Activated B cell treated with CpG ODN at 0.5 μM for 24 hours (primary cell): ENCODE data around the gene LDLRAD4. TPM values are rescaled to one million over a fixed set of nuclear protein-coding genes. Genes with fewer than 3 reads are reported as not detected.
A peak's percentile ranks its signal among the peaks of the same experiment; 100 is the strongest.

Experiments
- ATAC-seq: fragments of 200-7000 bp; cut with Tn5 transposase; one replicate; pipeline ENCODE4 v1.10.0; 2021; ENCODE audit warnings: low read depth, mild to moderate bottlenecking, moderate library complexity
- CTCF ChIA-PET: fragments of 350-600 bp; sonication (Branson Sonifier 250); formaldehyde crosslinking; loops from one replicate; lab custom pipeline; 2021; ENCODE audit warnings: antibody characterized with exemption; lab: Charles Lee
- POLR2A ChIA-PET: fragments of 350-600 bp; sonication (Branson Sonifier 250); formaldehyde crosslinking; loops from one replicate; lab custom pipeline; 2021; ENCODE audit warnings: antibody characterized with exemption; lab: Charles Lee
- DNase-seq: peaks from one replicate; pipeline ENCODE4 v3.0.0; 2022
- H3K27ac Mint-ChIP-seq: one replicate; pipeline ENCODE4 v1.8.0; 2020; ENCODE audit warnings: mixed read lengths
- H3K27me3 Mint-ChIP-seq: one replicate; pipeline ENCODE4 v1.8.0; 2021; ENCODE audit warnings: mixed read lengths
- H3K36me3 Mint-ChIP-seq: one replicate; pipeline ENCODE4 v1.8.0; 2021; ENCODE audit warnings: low read depth, mixed read lengths
- H3K4me1 Mint-ChIP-seq: one replicate; pipeline ENCODE4 v1.8.0; 2021; ENCODE audit warnings: mixed read lengths
- H3K4me3 Mint-ChIP-seq: one replicate; pipeline ENCODE4 v1.8.0; 2020; ENCODE audit warnings: mild to moderate bottlenecking, mixed read lengths
- H3K9me3 Mint-ChIP-seq: one replicate; pipeline ENCODE4 v1.8.0; 2020; ENCODE audit warnings: mixed read lengths
- intact Hi-C: fragments of 100-400 bp; cut with micrococcal nuclease; formaldehyde crosslinking; loops from one replicate; pipeline ENCODE4 v1.15.1; 2024
- total RNA-seq: library from RNA; stranded (reverse); gene quantifications from 2 replicates; pipeline ENCODE4 v1.2.3, GENCODE V29; 2022
- TF ChIP-seq, protein P1 (sequence below): fragments of 200-600 bp; IDR thresholded peaks from one replicate; pipeline ENCODE4 v1.8.0; 2022; ENCODE audit warnings: antibody characterized with exemption, mild to moderate bottlenecking

Gene LDLRAD4
- total RNA-seq, 1 donor from 2014 or later: 66.9 TPM

- ATAC-seq (no peak), DNase-seq (no peak)
- peaks cover 8% of the 10 kb centered on the region for H3K36me3 Mint-ChIP-seq
- TF ChIP-seq, protein P1, sequence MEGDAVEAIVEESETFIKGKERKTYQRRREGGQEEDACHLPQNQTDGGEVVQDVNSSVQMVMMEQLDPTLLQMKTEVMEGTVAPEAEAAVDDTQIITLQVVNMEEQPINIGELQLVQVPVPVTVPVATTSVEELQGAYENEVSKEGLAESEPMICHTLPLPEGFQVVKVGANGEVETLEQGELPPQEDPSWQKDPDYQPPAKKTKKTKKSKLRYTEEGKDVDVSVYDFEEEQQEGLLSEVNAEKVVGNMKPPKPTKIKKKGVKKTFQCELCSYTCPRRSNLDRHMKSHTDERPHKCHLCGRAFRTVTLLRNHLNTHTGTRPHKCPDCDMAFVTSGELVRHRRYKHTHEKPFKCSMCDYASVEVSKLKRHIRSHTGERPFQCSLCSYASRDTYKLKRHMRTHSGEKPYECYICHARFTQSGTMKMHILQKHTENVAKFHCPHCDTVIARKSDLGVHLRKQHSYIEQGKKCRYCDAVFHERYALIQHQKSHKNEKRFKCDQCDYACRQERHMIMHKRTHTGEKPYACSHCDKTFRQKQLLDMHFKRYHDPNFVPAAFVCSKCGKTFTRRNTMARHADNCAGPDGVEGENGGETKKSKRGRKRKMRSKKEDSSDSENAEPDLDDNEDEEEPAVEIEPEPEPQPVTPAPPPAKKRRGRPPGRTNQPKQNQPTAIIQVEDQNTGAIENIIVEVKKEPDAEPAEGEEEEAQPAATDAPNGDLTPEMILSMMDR: no peak
- H3K4me3 Mint-ChIP-seq: no peak overlapping the region
- peaks cover 14% of the 10 kb centered on the region for H3K9me3 Mint-ChIP-seq
- H3K4me1 Mint-ChIP-seq: peaks cover 30% of the 10 kb centered on the region
- CTCF ChIA-PET: no interaction called here
- POLR2A ChIA-PET: interaction anchor here (1.3 kb wide), 1 partner anchor 33 kb away, joined by 3 read pairs; no protein-coding TSS in a partner anchor
- peak overlapping the region; percentile 2 for H3K27ac Mint-ChIP-seq
- no peaks in the 10 kb centered on the region for H3K27me3 Mint-ChIP-seq
- intact Hi-C loops: no loop called here
These were observed 373.7 kb downstream of the LDLRAD4 start for GRCh38 chr18:13592246-13592645.

DNA sequence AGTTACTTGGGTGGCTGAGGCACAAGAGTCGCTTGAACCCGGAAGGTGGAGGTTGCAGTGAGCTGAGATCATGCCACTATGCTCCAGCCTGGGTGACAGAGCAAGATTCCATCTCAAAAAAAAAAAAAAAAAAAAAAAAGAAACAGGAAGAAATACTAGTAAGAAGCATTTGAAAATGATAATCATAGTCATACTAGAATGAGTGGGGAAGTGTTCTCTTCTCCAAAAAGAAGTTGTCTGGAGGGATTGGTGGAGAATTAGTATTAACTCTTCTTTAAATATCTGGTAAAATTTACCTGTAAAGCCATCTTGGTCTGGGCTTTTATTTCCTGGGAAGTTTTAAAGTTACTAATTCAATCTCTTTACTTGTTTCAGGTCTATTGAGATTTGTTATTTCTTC is 376.0 kb downstream of the LDLRAD4 start:
- peaks cover 14% of the 10 kb centered on the region for H3K36me3 Mint-ChIP-seq
- DNase-seq (no peak), ATAC-seq (no peak)
- peaks cover 23% of the 10 kb centered on the region for H3K9me3 Mint-ChIP-seq
- no peak overlapping the region for H3K4me3 Mint-ChIP-seq
- ChIA-PET CTCF (no interaction called here), POLR2A (interaction anchor here (0.6 to 2.0 kb wide), 5 partner anchors 14 to 27 kb away, joined by 3 to 12 read pairs (median 7); no protein-coding TSS in a partner anchor)
- no peaks in the 10 kb centered on the region for H3K27me3 Mint-ChIP-seq
- no peak overlapping the region for H3K27ac Mint-ChIP-seq
- peaks cover 15% of the 10 kb centered on the region for H3K4me1 Mint-ChIP-seq
- intact Hi-C loops: no loop called here
- TF ChIP-seq, protein P1: no peak

GRCh38 chr18:13597068-13597467 is 378.5 kb downstream of the LDLRAD4 start:
- TF ChIP-seq, protein P1: no peak
- no peaks in the 10 kb centered on the region for H3K27me3 Mint-ChIP-seq
- H3K4me1 Mint-ChIP-seq: peaks cover 17% of the 10 kb centered on the region
- peaks cover 14% of the 10 kb centered on the region for H3K36me3 Mint-ChIP-seq
- H3K9me3 Mint-ChIP-seq: peaks cover 23% of the 10 kb centered on the region
- CTCF ChIA-PET: no interaction called here
- intact Hi-C loops: no loop called here
- DNase-seq (no peak), ATAC-seq (no peak)
- no peak overlapping the region for H3K27ac Mint-ChIP-seq
- POLR2A ChIA-PET: interaction anchor here (1.0 to 2.1 kb wide), 4 partner anchors 11 to 20 kb away, joined by 3 to 15 read pairs (median 6); no protein-coding TSS in a partner anchor
- no peak overlapping the region for H3K4me3 Mint-ChIP-seq

DNA sequence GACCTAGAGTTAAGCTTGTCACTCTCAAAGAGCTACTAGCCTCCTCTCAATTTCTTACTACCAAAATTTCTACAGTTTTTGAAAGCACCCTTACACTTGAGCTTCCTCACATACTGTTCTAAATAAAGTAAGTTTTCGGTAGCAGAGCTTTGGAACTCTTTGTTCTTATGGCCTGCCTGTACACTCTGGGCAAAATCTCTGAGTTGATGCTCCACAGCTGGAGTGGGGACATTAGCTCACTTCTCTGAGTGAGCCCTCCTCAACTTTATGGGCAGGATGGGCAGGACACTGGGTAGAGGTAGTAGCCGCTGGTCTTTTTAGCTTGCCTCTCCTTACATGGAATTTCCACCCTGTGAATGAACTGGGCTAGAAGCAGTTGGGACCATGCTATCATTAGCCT is 380.0 kb downstream of the LDLRAD4 start:
- H3K9me3 Mint-ChIP-seq: peaks cover 23% of the 10 kb centered on the region
- POLR2A ChIA-PET: interaction anchor here (1.0 to 4.2 kb wide), 7 partner anchors 12 to 36 kb away, joined by 3 to 41 read pairs (median 5); no protein-coding TSS in a partner anchor
- no peak overlapping the region for H3K27ac Mint-ChIP-seq
- DNase-seq (no peak), ATAC-seq (no peak)
- intact Hi-C loops: no loop called here
- CTCF ChIA-PET: interaction anchor here (1.0 kb wide), 1 partner anchor 13 kb away, joined by 3 read pairs; no protein-coding TSS in a partner anchor
- TF ChIP-seq, protein P1: no peak
- H3K36me3 Mint-ChIP-seq: peaks cover 14% of the 10 kb centered on the region
- H3K4me1 Mint-ChIP-seq: peaks cover 14% of the 10 kb centered on the region
- H3K27me3 Mint-ChIP-seq: no peaks in the 10 kb centered on the region
- H3K4me3 Mint-ChIP-seq: no peak overlapping the region

DNA sequence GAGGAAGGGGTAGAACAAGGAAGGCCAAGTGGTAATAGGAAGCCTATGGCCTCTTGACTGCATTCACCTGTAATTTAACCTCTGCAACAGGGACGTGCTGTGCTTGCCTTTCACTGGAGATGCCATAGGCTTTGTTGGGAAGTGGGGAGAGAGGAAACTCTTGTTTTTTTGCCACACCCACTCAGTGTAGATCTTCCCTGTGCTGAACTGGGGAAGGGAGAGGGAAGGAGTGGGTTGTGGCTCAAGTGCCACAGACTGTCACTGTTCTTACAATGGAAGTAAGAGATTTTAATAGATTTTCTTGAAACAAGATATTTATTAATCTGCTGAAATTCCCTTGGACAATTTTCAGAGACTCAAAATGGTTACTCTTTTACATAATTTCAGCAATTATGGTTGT is 380.5 kb downstream of the LDLRAD4 start:
- Mint-ChIP-seq H3K4me1 (peaks cover 10% of the 10 kb centered on the region), H3K27me3 (no peaks in the 10 kb centered on the region), H3K4me3 (no peak overlapping the region), H3K27ac (no peak overlapping the region), H3K36me3 (peaks cover 14% of the 10 kb centered on the region), H3K9me3 (peaks cover 23% of the 10 kb centered on the region)
- ChIA-PET POLR2A (interaction anchor here (1.0 to 4.2 kb wide), 5 partner anchors 12 to 36 kb away, joined by 3 to 41 read pairs (median 8); no protein-coding TSS in a partner anchor), CTCF (no interaction called here)
- DNase-seq (no peak), ATAC-seq (no peak)
- TF ChIP-seq, protein P1: no peak
- intact Hi-C loops: no loop called here
